Cerebellar cortex (tissue), 1 donor: ENCODE measurements around the gene TMEM143.
A peak's percentile ranks its signal among the peaks of the same experiment; 100 is the strongest.
"Not testable (repeated sequence)": the region's sequence is repeated elsewhere in the genome, so short reads cannot be mapped to it uniquely, and the experiment has no call there.

ENCODE experiments used
- DNase-seq: peaks from one replicate; pipeline ENCODE4 v3.0.0-alpha.2; 2015; ENCODE audit warnings: low spot score

Gene TMEM143

DNA sequence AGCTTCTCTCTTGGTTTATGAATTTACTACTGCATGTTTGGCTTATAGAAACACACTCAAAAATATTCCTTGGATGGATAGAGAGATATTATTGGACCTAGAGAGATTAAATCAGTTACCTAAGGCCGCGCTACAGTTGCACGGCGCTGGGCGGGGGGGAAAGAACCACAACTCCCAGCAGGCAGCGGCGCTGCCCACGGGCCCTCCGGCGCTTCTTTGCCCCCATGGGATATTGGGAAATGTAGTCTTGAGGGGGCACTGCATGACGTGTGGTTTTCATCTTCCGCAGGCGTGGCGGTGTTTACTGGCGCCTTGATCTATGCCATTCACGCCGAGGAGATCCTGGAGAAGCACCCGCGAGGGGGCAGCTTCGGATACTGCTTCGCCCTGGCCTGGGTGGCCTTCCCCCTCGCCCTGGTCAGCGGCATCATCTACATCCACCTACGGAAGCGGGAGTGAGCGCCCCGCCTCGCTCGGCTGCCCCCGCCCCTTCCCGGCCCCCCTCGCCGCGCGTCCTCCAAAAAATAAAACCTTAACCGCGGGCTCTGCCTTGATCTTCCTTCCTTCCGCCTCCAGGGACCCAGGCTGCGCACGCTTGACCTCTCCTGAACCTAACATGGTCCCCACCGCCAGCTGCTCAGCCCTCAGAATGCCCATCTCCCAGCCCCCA lies 33.6 kb downstream of the TMEM143 start:
- peak; percentile 94 for DNase-seq

GRCh38 chr19:48329167-48329891 lies 34.4 kb downstream of the TMEM143 start:
- no peak for DNase-seq

- peak; percentile 80 for DNase-seq
Observed at GRCh38 chr19:48325265-48325910, 38.4 kb downstream of the TMEM143 start, which contains the start of gene EMP3. TSS of gene EMP3 (plus strand) at chr19:48325552. CDS start at chr19:48326845, 1,293 bp downstream.

GRCh38 chr19:48321622-48322591 lies 41.8 kb downstream of the TMEM143 start:
- DNase-seq = peak; percentile 93

DNA sequence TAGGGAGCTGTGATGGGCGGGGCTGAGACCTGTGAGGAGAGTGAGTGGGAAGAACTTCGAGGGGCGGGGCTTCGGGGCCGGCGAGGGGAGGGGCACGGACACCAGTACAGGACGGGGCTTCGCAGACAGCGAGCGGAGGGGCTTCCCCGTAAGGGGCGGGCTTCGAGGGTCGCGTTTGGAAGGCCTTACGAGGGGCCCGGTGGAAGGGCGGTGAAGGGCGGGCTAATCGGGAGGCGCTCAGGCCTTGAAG lies 42.4 kb downstream of the TMEM143 start:
- peak; percentile 94 for DNase-seq

DNA sequence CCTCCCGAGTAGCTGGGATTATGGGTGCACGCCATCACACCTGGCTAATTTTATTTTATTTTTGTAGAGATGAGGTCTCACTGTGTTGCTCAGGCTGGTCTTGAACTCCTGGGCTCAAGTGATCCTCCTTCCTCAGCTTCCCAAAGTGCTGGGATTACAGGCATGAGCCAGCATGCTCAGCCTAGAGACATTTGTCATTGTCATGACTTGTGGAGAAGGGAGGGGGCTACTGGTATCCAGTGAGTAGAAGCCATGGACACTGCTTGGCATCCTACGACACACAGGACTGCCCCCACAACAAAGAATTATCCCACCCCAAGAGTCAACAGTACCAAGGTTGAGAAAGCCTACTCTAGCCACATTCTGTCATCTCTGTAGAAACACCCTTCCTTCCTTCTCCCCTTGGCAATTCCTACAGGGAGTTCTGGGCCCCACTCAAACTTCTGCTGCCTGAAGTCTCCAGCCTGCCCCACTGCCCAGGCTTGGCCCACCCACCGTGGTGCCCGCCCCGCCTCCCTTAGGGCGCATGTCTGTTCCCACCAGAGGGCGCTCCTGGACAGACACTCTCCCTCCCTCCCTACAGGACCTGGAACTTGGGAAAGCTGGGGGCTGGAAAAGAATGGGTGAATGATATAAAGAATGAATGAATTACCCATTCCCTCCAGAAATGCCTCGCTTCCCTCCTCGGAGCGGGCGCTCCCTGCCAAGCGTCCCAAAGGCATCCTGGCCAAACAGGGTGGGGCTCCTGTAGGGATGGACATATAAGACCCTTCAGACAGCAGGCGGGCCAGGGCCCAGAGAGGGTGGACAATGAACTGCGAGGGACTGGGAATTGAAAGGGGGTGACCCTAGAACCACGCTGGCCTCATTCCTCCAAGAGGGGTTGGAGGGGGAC lies 43.8 kb downstream of the TMEM143 start:
- DNase-seq = peak; percentile 75

DNA sequence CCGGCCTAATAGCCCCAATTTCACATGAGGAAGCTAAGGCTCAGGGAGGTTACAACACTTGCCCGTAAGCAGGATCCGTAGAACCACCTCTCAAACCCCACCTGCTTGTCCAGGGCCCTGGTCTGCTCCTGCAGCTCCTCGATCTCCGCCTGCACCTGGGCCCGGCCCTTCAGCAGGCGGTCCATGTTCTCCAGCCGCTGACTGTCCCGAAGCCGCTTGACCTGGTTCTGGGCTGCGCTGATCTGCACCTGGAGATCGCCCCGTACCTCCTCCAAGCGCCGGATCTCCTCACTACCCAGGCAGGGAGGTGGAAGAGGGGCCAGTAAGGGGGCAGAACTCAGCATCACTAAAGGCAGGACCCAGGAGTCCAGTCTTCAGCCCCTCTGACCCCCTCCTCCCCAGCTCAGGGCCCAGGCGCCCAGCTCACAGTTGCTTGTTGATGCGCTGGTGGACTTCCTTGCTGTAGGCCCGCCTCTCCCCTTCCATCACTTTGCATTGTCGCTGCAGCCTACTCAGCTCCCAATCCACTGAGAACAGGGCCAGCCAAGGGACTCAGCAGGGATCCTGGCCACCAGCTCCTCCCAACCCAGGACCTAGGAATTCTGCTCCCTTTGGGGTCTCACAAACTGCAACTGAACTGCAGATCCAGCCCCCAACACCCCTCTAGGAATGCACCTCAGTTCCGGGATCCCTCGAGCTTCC lies 45.3 kb downstream of the TMEM143 start:
- no peak for DNase-seq

DNA sequence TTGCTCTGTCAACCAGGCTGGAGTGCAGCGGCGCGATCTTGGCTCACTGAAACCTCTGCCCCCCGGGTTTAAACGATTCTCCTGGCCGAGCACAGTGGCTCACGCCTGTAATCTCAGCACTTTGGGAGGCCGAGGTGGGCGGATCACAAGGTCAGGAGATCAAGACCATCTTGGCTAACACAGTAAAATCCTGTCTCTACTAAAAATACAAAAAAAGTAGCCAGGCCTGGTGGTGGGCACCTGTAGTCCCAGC lies 46.1 kb downstream of the TMEM143 start:
- DNase-seq = not testable (repeated sequence)

DNA sequence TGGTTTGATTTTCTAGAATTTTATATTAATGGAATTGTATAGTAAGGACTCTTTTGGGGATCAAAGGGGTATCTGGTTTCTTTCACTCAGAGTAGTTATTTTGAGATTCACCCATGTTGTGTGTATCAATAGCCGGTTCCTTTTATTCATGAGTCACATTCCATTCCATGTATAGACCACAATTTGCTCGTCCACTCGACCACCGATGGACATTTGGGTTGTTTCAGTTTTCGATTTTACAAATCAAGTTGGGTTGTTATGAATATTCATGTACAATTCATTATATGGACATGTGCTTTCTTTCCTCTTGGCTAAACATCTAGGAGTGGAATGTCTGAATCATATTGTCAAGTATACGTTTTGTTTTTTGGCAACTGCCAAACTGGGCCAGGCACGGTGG lies 48.0 kb downstream of the TMEM143 start:
- DNase-seq = no peak

GRCh38 chr19:48311384-48311783 lies 52.4 kb downstream of the TMEM143 start:
- DNase-seq = no peak

DNA sequence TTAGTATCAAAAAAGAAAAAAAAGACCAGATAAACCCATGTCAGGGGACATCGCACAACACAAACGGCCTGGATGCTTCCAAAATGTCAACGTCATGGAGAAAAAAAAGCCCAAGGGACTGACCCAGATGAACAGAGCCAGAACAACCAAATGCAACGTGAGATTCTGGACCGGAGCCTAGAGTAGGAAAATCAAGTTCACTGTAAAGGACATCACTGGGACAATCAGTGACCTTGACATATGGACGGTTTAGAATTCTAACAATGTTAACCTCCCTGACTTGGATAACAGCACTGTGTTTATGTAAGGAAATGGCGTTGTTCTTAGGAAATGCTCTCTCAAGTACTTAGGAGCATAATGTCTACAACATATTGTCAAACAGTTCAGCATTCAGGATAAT lies 53.5 kb downstream of the TMEM143 start:
- DNase-seq = no peak

DNA sequence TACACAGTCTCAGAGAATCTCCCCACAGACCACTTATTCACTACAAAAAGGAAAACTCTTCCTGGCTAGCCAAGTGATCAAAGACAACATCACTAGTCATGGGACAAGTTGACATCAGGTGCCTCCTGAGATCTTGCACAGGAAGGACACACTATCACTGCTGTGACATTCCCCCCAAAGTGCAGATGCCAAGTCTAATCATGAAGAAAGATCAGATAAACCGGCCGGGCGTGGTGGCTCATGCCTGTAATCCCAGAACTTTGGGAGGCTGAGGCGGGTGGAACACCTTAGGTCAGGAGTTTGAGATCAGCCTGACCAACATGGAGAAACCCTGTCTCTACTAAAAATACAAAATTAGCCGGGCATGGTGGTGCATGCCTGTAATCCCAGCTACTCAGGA lies 54.0 kb downstream of the TMEM143 start:
- not testable (repeated sequence) for DNase-seq

- no peak for DNase-seq
Observed at GRCh38 chr19:48308631-48309586, 54.8 kb downstream of the TMEM143 start.

- DNase-seq = no peak
Observed at GRCh38 chr19:48303866-48304265, 59.9 kb downstream of the TMEM143 start.

DNA sequence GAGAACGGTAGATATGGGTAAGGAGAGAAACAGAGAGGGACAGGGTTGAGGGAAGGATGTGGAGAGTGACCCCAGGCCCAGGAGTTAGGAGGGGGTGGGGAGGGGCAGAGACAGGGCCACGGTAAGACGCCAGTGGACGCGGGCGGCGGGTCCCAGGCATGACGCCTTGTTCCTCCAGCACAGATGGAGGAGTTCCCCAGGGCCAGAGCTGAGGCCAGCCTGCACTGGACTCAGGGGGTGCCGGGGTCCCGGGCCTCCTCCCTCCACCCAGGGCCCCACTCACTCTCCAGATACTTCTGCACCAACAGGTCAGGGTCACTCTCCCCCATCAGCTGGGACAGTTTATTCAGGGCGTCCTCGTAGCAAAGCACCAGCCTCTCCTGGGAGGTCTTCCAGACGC lies 60.4 kb downstream of the TMEM143 start:
- no peak for DNase-seq

DNA sequence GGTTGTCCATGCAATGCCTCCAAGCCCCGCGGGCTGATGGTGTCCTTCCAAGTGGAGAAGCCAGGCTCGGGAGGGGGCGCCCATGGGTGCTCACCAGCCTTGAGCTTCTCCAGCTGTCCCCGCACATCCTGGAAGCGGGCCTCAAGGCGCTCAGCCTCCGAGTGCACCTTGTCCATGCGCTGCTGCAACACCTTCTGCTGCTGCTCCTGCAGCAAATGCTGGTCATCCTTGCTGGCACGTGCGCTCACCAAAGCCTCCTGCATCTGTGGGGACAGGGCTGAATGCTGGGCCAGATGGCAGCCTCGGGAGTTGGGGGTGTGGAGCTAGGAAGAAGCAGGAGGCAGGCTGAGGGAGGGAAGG lies 61.2 kb downstream of the TMEM143 start:
- DNase-seq = no peak

- DNase-seq = no peak
Observed at GRCh38 chr19:48301886-48302599, 61.7 kb downstream of the TMEM143 start.

- no peak for DNase-seq
Observed at GRCh38 chr19:48297975-48298374, 65.8 kb downstream of the TMEM143 start.
